HG03066 (cell line): Measurements from ENCODE around the gene CADPS.

Source experiments
- ATAC-seq: cut with Tn5 transposase; IDR thresholded peaks from one replicate; pipeline ENCODE4 v1.9.1; 2021; ENCODE audit warnings: low read depth; ENCODE audit not compliant: unreplicated experiment

The CADPS gene

GRCh38 chr3:62757045-62757444 is 118.2 kb downstream of the CADPS start:
- no peak for ATAC-seq

DNA sequence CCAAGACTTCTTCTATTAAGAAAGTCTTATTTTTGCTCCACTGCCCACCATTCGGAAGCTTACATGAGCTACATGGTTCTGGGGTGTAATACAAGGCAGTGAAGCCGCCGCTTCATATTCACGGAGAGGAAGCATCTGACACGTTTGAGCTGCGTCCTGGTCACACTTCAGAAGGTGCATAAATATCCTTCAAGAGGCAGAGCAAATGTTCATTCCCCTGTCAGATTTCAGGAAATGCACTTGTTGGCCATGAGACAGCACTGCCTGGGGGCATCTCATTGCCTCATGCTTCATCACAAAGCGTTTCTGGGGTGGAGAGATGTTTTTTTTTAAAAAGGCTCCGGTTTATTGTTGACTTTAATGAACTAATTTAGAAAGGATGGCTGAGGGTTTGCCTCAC is 119.9 kb downstream of the CADPS start:
- no peak for ATAC-seq

DNA sequence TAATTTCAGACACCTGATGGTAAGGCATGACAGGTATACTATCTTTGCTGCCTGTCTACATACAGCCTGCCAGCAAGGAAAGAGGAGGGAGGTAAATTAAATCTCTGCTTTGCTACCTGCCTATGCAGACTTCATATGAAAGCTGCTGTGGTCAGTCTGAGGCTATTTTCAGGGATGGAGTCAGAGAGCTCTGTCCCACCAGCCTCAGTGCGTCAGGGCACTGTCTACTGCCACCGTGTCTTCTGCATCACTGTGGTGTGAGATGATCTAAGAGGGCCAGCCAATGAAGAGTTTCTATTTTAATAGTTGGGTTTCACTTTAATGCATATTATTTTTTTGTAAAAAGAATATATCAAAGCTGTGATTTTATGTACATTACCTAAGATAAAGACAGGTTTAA is 125.6 kb downstream of the CADPS start:
- no peak for ATAC-seq

GRCh38 chr3:62749130-62749529 is 126.1 kb downstream of the CADPS start:
- ATAC-seq, result no peak

DNA sequence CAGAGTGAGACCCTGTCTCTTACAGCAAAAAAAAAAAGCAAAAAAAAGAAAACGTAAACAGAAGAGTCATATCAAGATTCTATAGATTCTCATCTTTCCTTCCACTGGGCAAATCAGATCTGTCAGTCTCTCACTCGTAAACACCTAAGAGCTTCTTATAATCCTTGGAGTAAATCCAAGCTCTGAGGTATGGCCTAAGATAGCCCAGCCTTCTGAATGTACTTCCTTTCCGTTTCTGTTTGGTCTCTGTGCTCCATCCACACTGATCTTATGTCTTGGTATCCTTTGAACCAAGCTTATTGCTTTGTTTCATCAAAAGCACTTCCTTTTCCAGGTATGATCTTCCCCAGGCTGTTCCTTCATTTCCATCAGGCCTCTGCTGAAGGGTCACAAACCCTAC is 137.8 kb downstream of the CADPS start:
- no peak for ATAC-seq

- no peak for ATAC-seq
These were observed 139.7 kb downstream of the CADPS start for GRCh38 chr3:62735510-62735909.

DNA sequence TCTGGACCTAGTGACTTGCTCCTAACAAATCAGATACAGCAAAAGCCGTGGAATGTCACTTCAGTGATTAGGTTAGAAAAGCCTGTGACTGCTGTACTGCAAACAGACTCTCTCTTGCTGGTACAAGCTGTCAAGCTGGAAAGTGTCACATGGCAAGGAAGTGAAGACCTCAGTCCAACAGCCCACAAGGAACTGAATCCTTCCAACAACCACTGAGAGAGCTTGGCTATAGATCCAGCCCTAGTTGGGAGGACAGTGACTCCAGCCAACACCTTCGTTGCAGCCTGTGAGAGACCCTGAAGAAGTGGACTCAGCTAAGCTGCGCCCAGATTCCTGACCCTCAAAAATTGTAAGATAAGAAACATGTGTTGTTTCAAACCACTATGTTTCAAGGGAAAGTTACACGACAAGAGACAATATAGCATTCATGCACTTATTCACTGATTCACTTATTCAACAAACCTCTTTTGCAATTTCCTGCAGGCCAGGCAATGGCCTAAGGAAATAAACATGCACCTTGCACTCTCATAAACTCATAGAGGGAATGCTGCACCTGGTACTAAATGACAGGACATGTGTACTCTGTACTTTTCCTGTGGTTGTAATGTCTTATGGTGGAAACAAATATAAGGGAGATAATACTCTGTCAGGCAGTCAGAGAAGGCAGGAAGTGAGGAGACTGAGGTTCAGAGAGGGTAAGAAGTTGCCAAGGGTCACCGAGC is 142.9 kb downstream of the CADPS start:
- no peak for ATAC-seq

GRCh38 chr3:62727981-62728380 is 147.2 kb downstream of the CADPS start:
- no peak for ATAC-seq

DNA sequence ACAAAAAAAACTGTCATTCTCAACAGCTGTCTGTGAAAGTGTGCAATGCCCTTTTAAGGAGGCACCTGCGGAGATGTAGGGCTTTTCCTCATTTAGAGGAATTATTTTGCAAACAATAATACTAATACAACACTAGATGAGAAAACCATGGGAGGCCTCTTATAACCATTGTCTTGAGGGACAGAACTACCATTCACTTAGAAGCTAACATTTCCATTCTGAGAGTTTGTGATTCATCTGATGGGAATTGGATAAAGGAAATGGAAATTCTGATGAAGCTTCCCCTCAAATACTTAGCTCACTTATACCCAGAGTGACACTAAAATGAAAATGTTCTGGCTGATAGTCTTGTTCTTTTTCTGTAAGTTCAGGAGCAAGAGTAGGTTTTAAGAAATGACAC is 147.7 kb downstream of the CADPS start:
- no peak for ATAC-seq

DNA sequence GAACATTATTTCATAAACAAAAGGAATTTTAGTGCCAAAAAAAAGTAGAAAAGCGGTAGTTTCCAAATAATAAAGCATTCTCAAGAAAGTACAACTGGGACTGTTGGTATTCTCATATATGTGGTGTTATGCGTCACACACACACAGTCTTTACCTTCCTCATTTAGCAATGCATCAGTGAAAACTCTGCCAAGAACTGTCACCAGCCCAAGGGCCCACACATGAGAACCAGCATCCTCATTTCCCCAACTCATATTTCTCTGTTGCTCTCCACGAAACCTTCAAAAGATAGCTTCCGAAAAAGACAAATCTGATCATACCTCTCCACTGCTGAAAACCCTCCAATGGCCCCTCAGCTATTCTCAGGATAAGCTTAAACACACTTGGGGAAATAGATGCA is 150.7 kb downstream of the CADPS start:
- no peak for ATAC-seq

DNA sequence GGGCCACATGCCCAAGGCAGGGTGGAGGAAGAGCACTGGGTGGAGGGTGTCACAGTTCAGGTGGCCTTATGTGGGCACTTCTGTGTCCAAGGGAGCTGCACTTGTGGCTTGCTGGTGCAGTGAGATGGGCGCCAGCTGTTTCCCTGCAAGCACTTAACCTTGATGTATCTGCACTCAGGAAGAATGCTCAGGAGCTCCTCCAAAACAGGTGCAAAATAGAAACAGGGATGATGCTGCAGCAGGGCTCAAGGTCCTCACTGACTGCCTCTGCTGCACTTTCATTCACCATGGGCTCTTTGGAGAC is 151.3 kb downstream of the CADPS start:
- ATAC-seq, result no peak

- ATAC-seq, result no peak
These were observed 151.9 kb downstream of the CADPS start for GRCh38 chr3:62723166-62723913.

DNA sequence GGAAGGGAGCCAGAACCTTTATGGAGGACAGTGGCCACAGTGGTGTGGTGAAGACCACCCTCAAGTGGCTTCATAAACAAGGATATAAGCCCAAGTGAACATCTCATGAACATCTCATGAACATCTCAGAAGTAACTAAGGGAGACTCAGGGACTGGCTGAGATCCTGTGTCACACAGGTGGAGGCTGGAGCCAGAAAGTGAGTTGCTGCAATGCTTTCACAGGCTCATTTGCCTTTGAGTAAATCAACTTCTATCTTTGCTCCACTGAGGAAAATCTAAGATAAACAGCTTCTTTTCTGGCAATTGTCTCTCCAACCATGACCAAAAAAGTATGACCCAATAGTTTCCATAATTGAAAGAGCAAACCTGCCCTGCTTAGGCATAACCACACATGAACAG is 152.9 kb downstream of the CADPS start:
- ATAC-seq, result no peak

DNA sequence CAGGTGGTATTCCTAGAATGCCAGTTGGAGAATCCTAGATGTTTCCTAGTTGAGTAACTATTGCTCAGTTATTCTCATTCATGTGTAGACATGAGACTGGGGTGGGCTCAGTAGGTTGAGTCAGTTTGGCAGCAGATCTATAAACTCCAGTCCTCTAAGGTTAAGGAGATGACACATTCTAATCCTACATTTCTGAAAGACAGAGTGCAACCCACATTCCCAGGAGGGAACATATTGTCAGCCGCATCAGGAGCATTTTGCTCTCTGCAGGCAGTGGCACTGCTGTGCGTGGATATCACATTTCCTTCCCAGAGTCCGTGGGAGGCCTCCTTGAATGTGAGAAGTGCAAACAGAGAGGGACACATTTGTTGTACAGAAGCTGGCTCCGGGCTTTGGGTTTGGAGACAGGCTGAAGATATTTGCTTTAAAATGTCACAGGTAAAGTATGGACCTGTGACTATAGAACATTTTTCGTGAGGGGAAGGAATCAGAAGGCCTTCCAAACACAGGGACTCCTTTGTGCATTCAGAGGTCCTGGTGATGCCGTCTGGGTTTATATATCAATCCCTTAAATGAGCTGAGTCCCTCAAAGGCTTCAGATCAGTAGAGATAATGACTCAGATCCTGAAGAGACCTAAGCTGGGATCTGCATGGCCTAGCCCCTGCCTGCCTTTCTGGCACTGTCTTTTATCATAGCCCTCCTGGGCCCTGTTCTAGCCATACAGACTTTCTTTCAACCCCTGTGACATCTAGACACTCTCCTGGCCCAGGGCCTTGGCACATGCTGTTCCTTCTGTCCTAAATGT is 156.5 kb downstream of the CADPS start:
- ATAC-seq, result no peak

- no peak for ATAC-seq
These were observed 157.2 kb downstream of the CADPS start for GRCh38 chr3:62718011-62718410.

GRCh38 chr3:62712746-62713145 is 162.5 kb downstream of the CADPS start:
- ATAC-seq, result no peak

GRCh38 chr3:62710751-62711150 is 164.5 kb downstream of the CADPS start:
- no peak for ATAC-seq

- no peak for ATAC-seq
These were observed 166.4 kb downstream of the CADPS start for GRCh38 chr3:62708638-62709373.

DNA sequence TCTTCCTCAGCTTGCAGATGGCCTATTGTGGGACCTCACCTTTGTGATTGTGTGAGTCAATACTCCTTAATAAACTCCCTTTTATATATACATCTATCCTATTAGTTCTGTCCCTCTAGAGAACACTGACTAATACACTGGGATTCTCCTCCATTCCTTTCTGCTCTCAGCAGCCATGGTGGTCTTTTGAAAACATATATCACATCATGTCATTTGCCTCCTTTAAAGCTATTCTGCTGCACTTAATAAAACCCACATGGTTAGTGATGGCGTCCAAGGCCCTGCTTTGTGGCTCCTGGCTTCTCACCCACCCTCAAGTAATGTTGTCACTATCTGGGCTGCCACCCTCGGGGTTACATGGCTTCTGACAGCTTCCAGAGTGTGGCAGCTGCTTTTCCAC is 169.5 kb downstream of the CADPS start:
- no peak for ATAC-seq

GRCh38 chr3:62703451-62704167 is 171.6 kb downstream of the CADPS start:
- ATAC-seq, result no peak
